Heart right ventricle (tissue), 16 donors: ENCODE measurements around the gene VPS33A. TPM values are rescaled to one million over a fixed set of nuclear protein-coding genes. Genes with fewer than 3 reads are reported as not detected.

Experiments used
- ATAC-seq, 8 donors: fragments of 200-7000 bp; cut with Tn5 transposase; one replicate each; pipeline ENCODE4 v1.9.1; 2020; ENCODE audit warnings: mild to moderate bottlenecking in 8 of 8, moderate library complexity in 8 of 8, moderate number of reproducible peaks in 1 of 8
- DNase-seq, 2 donors: peaks; one replicate each; pipeline ENCODE4 v3.0.0-alpha.2; 2020
- H3K27ac ChIP-seq, 10 donors: fragments of 200-600 bp; sonication (generic) in 2 of 10; one replicate each; pipeline versions ENCODE4 v1.5.0 to v1.8.0; 2020 to 2022; ENCODE audit warnings: mild to moderate bottlenecking in 3 of 10
- H3K27me3 ChIP-seq, 7 donors: fragments of 200-600 bp; one replicate each; pipeline ENCODE4 v1.8.0; 2021 to 2022; ENCODE audit warnings: mild to moderate bottlenecking in 2 of 7
- H3K36me3 ChIP-seq, 9 donors: fragments of 200-600 bp; sonication (generic) in 1 of 9; one replicate each; pipeline versions ENCODE4 v1.5.0 to v1.8.0; 2020 to 2022; ENCODE audit warnings: mild to moderate bottlenecking in 2 of 9
- H3K4me1 ChIP-seq, 9 donors: fragments of 200-600 bp; sonication (generic) in 1 of 9; one replicate each; pipeline versions ENCODE4 v1.5.0 to v1.8.0; 2020 to 2022; ENCODE audit warnings: mild to moderate bottlenecking in 4 of 9
- H3K4me3 ChIP-seq, 10 donors: fragments of 200-600 bp; sonication (generic) in 2 of 10; one replicate each; pipeline versions ENCODE4 v1.5.0 to v1.8.0; 2020 to 2022; ENCODE audit warnings: mild to moderate bottlenecking in 7 of 10, moderate library complexity in 2 of 10
- H3K9me3 ChIP-seq, 11 donors: fragments of 200-600 bp in 10 of 11; sonication (generic) in 2 of 11; one replicate each; pipeline versions ENCODE4 v1.5.0 to v1.8.0; 2013 to 2022; ENCODE audit warnings: mild to moderate bottlenecking in 2 of 11, control low read depth in 1 of 11, moderate library complexity in 1 of 11
- WGBS, 2 donors: extraction: QIAGEN DNeasy Blood & Tissue Kit; methylation state at CpG; one replicate each; pipeline ENCODE4 v1.1.7; 2013; ENCODE audit warnings: inconsistent platforms in 1 of 2; 5-methylcytosine and 5-hydroxymethylcytosine counted together
- intact Hi-C, 10 donors: fragments of 100-400 bp; cut with DNase I; formaldehyde crosslinking; loops; one replicate each; pipeline versions ENCODE4 v1.11.1 to v1.14.2; 2022
- polyA plus RNA-seq, 2 donors: library from polyadenylated mRNA; stranded (reverse); fragments of 200-250 nt; gene quantifications; one replicate each; pipeline ENCODE4 v1.2.3, GENCODE V29; 2013
- total RNA-seq, 10 donors: library from RNA; stranded (reverse); fragmentation: NEBNext Ultra II Directional in 3 of 10; extraction: Animal tissue kit (Norgen Biotek cat#: 25700) in 3 of 10; gene quantifications; one replicate each; pipeline versions ENCODE4 v1.2.1 to v1.2.4, GENCODE V29; 2021 to 2023
- TF ChIP-seq, protein P1 (sequence below), 9 donors: fragments of 200-600 bp; sonication (generic) in 2 of 9; IDR thresholded peaks; one replicate each; pipeline versions ENCODE4 v1.5.0 to v1.8.0; 2021 to 2022; ENCODE audit warnings: antibody characterized with exemption in 9 of 9, mild to moderate bottlenecking in 5 of 9, moderate library complexity in 1 of 9
- donor health status: Arrhythmogenic right ventricular cardiomyopathy.
- donor health status: ischemic (EF 13 %, LVEDD 7.1; RV severe dilation, severe dysfunction).
- donor health status: healthy with polysubstance abuse.
- donor health status: DM: no; HTN: yes; CAD: no.
- donor health status: DM: no; HTN: no; CAD: no.
- donor health status: ischemic (EF 25% LVEDD 6.9; RV normal size, moderate dysfunction).
- donor health status: ischemic (EF 25% LVEDD 5.7; RV mildly dilated, moderate dysfunction).
- donor health status: healthy.
- donor health status: DM: yes; HTN: yes; CAD: no.
- donor health status: Ischemic cardiomyopathy.
- donor health status: ischemic (EF 35%, LVEDD 5.7; RV mildly dilated, moderate dysfunction).
- donor health status: nonischemic (EF 11% LVEDD 7.7; RV severe dilation, severe dysfunction).
- donor health status: DM: yes; HTN: yes; CAD: no.
- donor health status: PGD.
- donor health status: ischemic (EF 29% LVEDD 5.4; RV normal size, mild dysfunction).
- donor health status: nonischemic (EF 23%, LVEDD 6.1; RV moderate dilation, normal function).

The VPS33A gene
- total and polyA plus RNA-seq, 12 donors, result 4.5 to 17.3 (median 12.3) TPM

DNA sequence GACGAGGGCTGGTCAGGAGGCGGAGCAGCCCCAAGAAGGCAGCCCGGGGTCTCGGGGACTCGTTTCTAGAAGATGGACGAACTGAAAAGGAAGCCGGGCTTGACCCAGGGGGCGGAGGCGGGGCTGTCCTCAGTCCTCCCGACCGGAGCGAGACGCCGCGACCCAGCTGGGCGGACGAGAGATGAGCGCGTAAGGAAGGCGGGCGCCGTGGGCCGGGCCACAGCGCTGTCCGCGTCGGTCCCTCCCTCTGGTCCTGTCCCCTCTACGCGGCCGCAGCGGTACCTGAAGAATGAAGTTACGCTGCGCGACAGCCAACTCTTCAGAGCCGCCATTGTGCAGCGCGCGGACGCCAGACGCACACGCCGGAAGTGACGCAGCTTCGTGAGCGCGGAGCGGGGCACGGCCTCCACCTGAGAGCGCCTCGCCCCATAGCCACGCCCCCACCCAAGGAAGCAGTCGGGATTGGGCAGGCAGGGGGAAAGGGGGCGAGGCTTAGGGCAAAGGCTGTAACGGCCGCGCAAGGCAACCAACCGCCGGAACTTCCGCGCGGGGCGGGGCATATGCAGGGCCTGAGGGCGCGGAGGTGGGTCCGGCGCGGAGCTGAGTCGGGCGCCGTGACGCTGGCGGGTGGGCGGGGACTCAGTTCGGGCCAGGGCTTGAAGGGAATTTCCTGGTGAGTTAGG is 40.5 kb downstream of the VPS33A start, which contains the start of gene DIABLO:
DIABLO (minus strand) TSS at position 370 of the 683 bp plus-strand sequence; CDS start at position 332, 38 bp downstream.
- H3K9me3 ChIP-seq, result no peaks in the 10 kb centered on the region
- intact Hi-C loops, result no loop called here
- ATAC-seq, result peak; percentile 97 to 99 (median 98)
- TF ChIP-seq, protein P1, sequence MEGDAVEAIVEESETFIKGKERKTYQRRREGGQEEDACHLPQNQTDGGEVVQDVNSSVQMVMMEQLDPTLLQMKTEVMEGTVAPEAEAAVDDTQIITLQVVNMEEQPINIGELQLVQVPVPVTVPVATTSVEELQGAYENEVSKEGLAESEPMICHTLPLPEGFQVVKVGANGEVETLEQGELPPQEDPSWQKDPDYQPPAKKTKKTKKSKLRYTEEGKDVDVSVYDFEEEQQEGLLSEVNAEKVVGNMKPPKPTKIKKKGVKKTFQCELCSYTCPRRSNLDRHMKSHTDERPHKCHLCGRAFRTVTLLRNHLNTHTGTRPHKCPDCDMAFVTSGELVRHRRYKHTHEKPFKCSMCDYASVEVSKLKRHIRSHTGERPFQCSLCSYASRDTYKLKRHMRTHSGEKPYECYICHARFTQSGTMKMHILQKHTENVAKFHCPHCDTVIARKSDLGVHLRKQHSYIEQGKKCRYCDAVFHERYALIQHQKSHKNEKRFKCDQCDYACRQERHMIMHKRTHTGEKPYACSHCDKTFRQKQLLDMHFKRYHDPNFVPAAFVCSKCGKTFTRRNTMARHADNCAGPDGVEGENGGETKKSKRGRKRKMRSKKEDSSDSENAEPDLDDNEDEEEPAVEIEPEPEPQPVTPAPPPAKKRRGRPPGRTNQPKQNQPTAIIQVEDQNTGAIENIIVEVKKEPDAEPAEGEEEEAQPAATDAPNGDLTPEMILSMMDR (IDR thresholded peaks at IDR 0.05), result no peak
- peak; percentile 100 for DNase-seq
- peak within 1 kb of the TSS; percentile 67 to 97 (median 89) for H3K4me3 ChIP-seq
- peaks cover 10 to 35% (median 26%) of the 10 kb centered on the region in 9 donors for H3K4me1 ChIP-seq
- WGBS, 2 donors, result 0% methylated on average over 71 to 74 of the region's 74 CpGs
- H3K27ac ChIP-seq, result peak within 1 kb of the TSS; percentile 91 to 97 (median 95)
- no peaks in the 10 kb centered on the region for H3K27me3 ChIP-seq
- peaks cover 0 to 63% (median 28%) of the 10 kb centered on the region in 9 donors for H3K36me3 ChIP-seq

DNA sequence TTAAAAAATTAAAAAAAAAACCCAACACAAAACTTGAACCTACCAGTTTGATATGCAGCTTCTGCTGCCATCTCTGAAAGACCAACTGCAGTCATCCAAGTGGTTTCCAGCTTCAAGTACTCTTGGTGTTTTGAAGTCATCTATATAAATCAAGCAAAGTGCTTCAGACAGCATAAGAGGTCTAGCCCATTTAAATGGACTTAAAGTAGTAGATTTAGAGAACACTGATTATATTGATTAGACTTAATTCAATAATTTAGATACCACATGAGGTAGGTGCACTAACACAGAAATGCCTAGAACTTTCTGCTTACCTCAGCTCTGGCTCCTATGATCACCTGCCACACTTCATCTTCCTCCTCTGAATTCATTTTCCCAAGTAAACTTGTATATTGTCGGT is 49.8 kb downstream of the VPS33A start:
- Histone ChIP-seq H3K27me3 (no peaks in the 10 kb centered on the region), H3K36me3 (peaks cover 0 to 100% (median 73%) of the 10 kb centered on the region in 9 donors), H3K4me3 (no peak overlapping the region), H3K27ac (no peak overlapping the region), H3K4me1 (no peaks in the 10 kb centered on the region), H3K9me3 (no peaks in the 10 kb centered on the region)
- no peak for DNase-seq
- WGBS, 2 donors, result 98 to 100% methylated on average over 1 of the region's 1 CpG
- no peak for ATAC-seq
- intact Hi-C loops, result no loop called here
- TF ChIP-seq, protein P1 (IDR thresholded peaks at IDR 0.05), result no peak

DNA sequence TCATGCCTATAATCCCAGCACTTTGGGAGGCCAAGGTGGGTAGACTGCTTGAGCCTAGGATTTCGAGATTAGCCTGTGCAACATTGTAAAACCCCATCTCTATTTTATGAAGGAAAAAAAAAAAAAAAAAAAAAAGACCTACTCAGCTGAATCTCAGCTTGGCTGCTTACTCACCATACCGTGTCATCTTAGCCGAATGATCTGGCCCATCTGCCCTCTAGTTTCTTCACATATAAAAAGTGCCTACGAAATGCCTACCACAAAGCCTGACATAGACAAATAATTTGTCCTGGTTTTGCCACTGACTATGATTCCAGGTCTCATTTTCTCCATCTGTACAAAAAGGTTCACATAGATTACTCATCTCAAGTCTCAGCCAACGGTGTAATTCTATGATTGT is 50.5 kb downstream of the VPS33A start:
- no peaks in the 10 kb centered on the region for H3K27me3 ChIP-seq
- peaks cover 0 to 100% (median 80%) of the 10 kb centered on the region in 9 donors for H3K36me3 ChIP-seq
- intact Hi-C loops, result no loop called here

DNA sequence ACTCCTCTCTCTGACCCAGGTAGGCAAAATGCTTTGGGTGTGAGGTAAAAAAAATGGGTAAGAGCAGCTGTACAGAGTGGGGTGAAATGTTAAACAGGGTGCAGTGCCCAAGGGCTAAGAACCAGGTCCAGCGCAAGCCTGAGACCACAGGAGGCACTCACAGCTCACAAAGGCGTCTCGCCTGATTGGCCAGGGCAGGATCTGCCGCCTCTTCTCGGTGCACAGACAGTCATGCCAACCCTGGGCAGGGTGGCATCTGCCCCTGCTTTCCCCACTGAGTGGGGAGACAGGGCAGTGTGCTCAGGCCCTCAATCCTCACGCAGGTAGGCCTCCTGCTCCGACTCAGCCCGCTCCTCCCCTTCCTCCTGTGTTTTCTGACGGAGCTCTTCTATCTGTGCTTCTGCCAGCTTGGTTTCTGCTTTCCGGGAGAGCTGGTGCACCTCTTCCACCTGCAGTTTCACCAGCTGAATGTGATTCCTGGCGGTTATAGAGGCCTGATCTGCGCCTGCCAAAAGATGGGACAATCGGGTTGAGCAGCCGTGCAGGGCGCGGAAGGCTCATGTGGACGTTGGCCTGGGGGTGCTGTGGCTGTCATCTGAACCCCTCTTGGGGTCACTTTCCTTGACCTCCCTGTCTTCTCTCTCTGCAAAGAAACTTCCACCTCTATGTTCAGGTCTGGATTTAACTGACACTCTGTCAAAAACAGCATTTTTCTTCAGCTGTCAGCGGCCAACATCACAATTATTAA is 58.0 kb downstream of the VPS33A start:
- H3K27ac ChIP-seq, result no peak overlapping the region
- intact Hi-C loops, result loop anchor here in 1 of 10 donors (10.0 kb wide), 1 partner anchor 153 kb away; no protein-coding TSS in a partner anchor
- 91 to 96% methylated on average over 18 of the region's 18 CpGs for WGBS, 2 donors
- DNase-seq (no peak), ATAC-seq (no peak)
- H3K36me3 ChIP-seq, result peaks cover 0 to 68% (median 44%) of the 10 kb centered on the region in 9 donors
- H3K4me3 ChIP-seq, result no peak overlapping the region
- H3K4me1 ChIP-seq, result peaks cover 0 to 12% (median 4%) of the 10 kb centered on the region in 9 donors
- H3K27me3 ChIP-seq, result peaks cover 7 to 29% (median 21%) of the 10 kb centered on the region in 7 donors
- no peaks in the 10 kb centered on the region for H3K9me3 ChIP-seq
- TF ChIP-seq, protein P1 (IDR thresholded peaks at IDR 0.05), result no peak

More for the DNA sequence above, 50.5 kb downstream of the VPS33A start:
- Histone ChIP-seq H3K4me1 (no peaks in the 10 kb centered on the region), H3K9me3 (no peaks in the 10 kb centered on the region), H3K4me3 (no peak overlapping the region), H3K27ac (no peak overlapping the region)
- no peak for DNase-seq
- 89 to 94% methylated on average over 5 of the region's 5 CpGs for whole genome bisulfite sequencing, 2 donors
- ATAC-seq, result no peak
- TF ChIP-seq, protein P1 (IDR thresholded peaks at IDR 0.05), result no peak
